AG10803 (cell line): ENCODE measurements around the gene MTG2.

Experiments
- DNase-seq: peaks from one replicate; pipeline ENCODE4 v3.0.0; 2010; ENCODE audit warnings: low read depth
- H3K4me3 ChIP-seq: 2 replicates; pipeline ENCODE4 v1.5.1; 2011; ENCODE audit warnings: mild to moderate bottlenecking, low read length, control low read depth
- TF ChIP-seq, protein P1 (sequence below): conservative IDR thresholded peaks from 2 replicates; pipeline ENCODE4 v1.5.1; 2011; ENCODE audit warnings: mild to moderate bottlenecking, low read length, control low read depth, inconsistent platforms

MTG2 gene

GRCh38 chr20:62233684-62234083, 50.9 kb downstream of the MTG2 start:
- no peak for DNase-seq

DNA sequence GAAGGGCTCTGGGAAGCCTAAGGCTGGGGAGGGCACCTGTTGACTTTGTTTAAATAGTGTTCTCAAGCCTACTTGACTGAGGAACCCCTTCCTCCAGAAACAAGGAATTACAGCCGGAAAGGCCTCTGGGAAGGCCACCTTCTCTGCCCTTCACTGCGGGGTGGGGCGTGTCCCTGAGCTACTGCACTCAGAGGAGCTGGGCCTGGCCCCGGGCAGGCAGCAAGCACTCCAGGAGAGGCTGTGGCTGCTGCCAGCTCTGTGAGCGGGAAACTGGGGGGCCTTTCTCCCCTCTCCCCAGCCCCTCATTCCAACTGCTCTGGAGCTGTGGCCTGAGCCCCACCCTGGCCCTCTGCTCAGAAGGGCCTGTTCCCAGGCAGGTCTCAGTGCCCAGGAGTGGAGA, 51.5 kb downstream of the MTG2 start:
- TF ChIP-seq, protein P1, sequence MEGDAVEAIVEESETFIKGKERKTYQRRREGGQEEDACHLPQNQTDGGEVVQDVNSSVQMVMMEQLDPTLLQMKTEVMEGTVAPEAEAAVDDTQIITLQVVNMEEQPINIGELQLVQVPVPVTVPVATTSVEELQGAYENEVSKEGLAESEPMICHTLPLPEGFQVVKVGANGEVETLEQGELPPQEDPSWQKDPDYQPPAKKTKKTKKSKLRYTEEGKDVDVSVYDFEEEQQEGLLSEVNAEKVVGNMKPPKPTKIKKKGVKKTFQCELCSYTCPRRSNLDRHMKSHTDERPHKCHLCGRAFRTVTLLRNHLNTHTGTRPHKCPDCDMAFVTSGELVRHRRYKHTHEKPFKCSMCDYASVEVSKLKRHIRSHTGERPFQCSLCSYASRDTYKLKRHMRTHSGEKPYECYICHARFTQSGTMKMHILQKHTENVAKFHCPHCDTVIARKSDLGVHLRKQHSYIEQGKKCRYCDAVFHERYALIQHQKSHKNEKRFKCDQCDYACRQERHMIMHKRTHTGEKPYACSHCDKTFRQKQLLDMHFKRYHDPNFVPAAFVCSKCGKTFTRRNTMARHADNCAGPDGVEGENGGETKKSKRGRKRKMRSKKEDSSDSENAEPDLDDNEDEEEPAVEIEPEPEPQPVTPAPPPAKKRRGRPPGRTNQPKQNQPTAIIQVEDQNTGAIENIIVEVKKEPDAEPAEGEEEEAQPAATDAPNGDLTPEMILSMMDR: no peak

More at GRCh38 chr20:62233684-62234083, 50.9 kb downstream of the MTG2 start:
- TF ChIP-seq, protein P1: no peak
- no peak overlapping the region for H3K4me3 ChIP-seq

DNA sequence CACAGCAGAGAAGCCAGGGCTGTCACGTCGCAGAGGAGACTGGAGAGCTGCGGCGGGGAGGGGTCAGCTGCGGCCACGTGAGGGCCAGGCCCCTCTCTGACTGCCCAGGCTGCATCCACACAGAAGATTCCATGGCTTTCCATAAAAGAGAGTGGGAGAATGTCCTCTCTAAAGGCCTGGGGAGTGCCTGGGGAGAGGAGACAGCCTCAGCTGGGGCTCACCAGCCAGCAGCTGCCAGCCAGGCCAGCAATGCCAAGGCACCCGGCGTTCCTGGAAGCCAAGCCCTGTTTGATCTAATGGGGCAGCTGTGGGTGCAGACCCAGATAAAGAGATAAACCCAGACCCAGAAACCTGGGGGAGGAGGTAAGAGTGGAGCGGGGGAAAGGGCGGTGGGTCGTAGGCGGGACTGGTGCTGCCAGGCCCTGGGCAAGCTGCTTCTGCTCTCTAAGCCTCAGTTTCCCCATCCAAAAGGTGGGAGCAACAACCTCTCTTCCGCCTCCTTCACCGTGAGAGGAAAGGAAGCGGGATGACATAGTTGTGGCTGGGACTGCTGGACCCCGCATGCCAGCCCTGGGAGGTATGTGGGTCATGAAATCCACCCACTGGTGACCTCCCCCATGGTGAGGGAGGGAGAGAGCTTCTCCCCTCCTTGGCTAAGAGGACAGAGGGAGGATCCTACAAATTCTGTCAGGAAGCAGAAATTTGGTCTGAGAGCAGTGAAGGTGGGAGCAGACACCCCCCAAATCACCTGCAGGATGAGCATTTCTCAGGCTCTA, 52.4 kb downstream of the MTG2 start:
- no peak for DNase-seq
- TF ChIP-seq, protein P1: no peak
- no peak overlapping the region for H3K4me3 ChIP-seq

More for the DNA sequence above, 51.5 kb downstream of the MTG2 start:
- DNase-seq: no peak
- H3K4me3 ChIP-seq: no peak overlapping the region

DNA sequence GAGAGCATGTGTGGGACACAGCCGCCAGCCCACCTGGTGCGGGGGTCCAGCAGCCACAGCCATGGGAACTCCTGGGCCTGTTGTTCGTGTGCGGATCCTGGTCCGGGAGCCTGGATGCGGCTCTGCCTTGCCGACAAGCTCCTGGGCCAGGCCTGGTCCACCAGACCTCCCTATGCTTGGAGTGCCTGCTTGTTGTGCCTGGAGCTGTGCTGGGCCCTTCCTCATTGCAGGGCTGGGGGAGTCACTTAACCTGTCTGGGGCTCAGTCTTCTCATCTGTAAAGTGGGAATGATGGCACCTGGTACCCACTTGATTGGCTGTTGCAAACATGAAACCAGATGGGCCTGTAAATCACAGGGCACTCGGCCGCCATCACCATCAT, 52.9 kb downstream of the MTG2 start:
- no peak overlapping the region for H3K4me3 ChIP-seq
- TF ChIP-seq, protein P1: no peak

DNA sequence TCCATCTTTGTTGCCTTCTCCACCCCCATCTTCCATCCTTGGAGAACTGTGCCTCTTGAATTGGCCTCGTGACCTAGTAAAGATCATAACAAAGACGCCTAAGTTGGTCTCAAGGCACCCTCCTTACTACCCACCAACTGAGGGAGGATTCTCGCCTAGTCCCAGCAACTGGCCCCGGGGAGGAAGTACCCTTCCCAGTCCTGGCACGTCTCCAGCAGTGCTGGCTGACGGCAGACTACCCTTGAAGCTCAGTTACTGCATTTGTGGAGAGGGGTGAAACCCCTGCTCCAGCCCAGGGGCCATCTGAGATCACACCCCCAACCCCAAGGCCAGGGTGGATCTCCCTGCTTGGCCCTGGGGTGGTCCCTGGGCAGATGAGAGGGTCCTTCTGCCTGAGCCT, 53.4 kb downstream of the MTG2 start:
- H3K4me3 ChIP-seq: no peak overlapping the region
- DNase-seq: no peak
- TF ChIP-seq, protein P1: no peak

More for the DNA sequence above, 52.9 kb downstream of the MTG2 start:
- DNase-seq: no peak

DNA sequence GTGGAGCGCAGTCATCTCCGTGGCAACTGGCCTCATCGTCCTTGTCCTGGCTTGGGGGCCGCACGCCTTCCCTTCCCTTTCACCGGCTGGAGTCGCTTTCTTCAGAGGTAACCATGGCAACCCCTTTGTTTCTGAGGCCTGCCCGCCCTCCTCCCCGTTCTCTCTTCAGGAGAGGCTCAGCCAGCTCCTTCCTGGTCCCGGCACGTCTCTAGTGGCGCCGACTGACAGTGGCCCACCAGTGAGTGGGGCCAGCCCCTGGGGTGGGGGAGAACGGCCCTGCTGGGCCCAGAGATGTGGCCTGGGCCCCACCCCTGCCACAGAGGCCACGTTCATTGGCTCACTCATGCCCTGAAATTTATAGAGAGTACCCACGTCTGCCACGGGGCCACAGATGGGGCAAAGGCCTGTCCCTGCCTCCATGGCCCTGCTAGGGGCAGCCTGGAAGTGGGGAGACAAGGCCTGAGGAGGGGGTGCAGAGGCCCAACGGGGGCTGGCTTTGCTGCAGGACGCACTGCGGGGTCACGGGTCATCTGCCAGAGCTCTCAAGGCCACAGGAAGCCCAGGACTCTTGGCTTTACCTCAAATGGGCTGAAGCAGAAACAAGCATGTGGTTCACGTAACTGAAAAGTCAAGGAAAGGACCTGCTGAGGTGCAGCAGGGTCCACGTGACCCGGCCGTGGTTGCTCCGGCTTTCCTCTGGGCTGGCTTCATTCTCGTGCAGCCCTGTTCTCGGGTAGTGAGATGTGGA, 54.1 kb downstream of the MTG2 start:
- TF ChIP-seq, protein P1: no peak
- H3K4me3 ChIP-seq: no peak overlapping the region
- DNase-seq: no peak

DNA sequence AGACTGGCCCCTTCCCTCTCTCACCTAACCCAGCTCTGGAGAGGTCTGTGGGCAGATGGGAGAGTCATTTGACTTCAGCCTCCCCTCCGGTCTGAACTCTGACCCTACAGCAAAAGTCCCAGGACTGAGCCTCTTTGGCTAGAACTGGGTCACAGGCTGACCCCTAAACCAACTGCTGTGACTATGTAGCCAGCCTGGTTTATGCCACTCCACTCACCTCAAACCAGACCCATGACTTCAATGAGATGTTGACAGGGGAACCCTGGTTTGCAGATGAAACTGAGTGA, 54.6 kb downstream of the MTG2 start:
- TF ChIP-seq, protein P1: no peak
- no peak overlapping the region for H3K4me3 ChIP-seq

More for the DNA sequence above, 54.6 kb downstream of the MTG2 start:
- no peak for DNase-seq
